HepG2 (cell line): ENCODE measurements around the gene R3HDM4. TPM values are rescaled to one million over a fixed set of nuclear protein-coding genes. Genes with fewer than 3 reads are reported as not detected.

Experiments used
- FOXC1 ChIP-seq: sonication (generic); formaldehyde crosslinking; IDR thresholded peaks from 2 replicates; pipeline ENCODE4 v1.8.0; 2022; ENCODE audit warnings: mild to moderate bottlenecking, missing genetic modification reagents, borderline replicate concordance
- HOXA3 ChIP-seq: sonication (generic); formaldehyde crosslinking; IDR thresholded peaks from 2 replicates; pipeline ENCODE4 v1.5.0; 2020; ENCODE audit warnings: missing genetic modification reagents
- HOXA9 ChIP-seq: sonication (generic); formaldehyde crosslinking; IDR thresholded peaks from 2 replicates; pipeline ENCODE4 v1.8.1; 2022; ENCODE audit warnings: missing genetic modification reagents, mild to moderate bottlenecking, moderate library complexity, borderline replicate concordance
- JDP2 ChIP-seq: sonication (generic); formaldehyde crosslinking; IDR thresholded peaks from 2 replicates; pipeline ENCODE4 v1.8.1; 2022; ENCODE audit warnings: missing genetic modification reagents, borderline replicate concordance
- KLF13 ChIP-seq: sonication (generic); formaldehyde crosslinking; IDR thresholded peaks from 2 replicates; pipeline ENCODE4 v1.4.0; 2020; ENCODE audit warnings: mild to moderate bottlenecking, missing genetic modification reagents
- MTA3 ChIP-seq: sonication (generic); formaldehyde crosslinking; IDR thresholded peaks from 2 replicates; pipeline ENCODE4 v1.4.0; 2020; ENCODE audit warnings: missing genetic modification reagents
- SMAD1 ChIP-seq: sonication (generic); formaldehyde crosslinking; IDR thresholded peaks from 2 replicates; pipeline ENCODE4 v1.4.0; 2020; ENCODE audit warnings: missing genetic modification reagents, low read depth, mild to moderate bottlenecking, borderline replicate concordance
- SP5 ChIP-seq: IDR thresholded peaks from 2 replicates; pipeline ENCODE4 v1.6.1; 2016; ENCODE audit warnings: low read depth, borderline replicate concordance
- SSRP1 ChIP-seq: IDR thresholded peaks from 2 replicates; pipeline ENCODE4 v1.6.1; 2016; ENCODE audit warnings: control low read depth
- TGIF2 ChIP-seq: IDR thresholded peaks from 2 replicates; pipeline ENCODE4 v1.6.1; 2016; ENCODE audit warnings: control low read depth, missing compliant biosample characterization
- ZFY ChIP-seq: sonication (generic); formaldehyde crosslinking; IDR thresholded peaks from 2 replicates; pipeline ENCODE4 v1.4.0; 2020; ENCODE audit warnings: missing genetic modification reagents
- ZGPAT ChIP-seq: IDR thresholded peaks from 2 replicates; pipeline ENCODE4 v1.6.1; 2016; ENCODE audit warnings: mild to moderate bottlenecking
- ZNF121 ChIP-seq: sonication (generic); formaldehyde crosslinking; IDR thresholded peaks from 2 replicates; pipeline ENCODE4 v1.5.0; 2020; ENCODE audit warnings: mild to moderate bottlenecking, missing genetic modification reagents
- ZNF234 ChIP-seq: sonication (generic); formaldehyde crosslinking; conservative IDR thresholded peaks from 2 replicates; pipeline ENCODE4 v1.5.1; 2020; ENCODE audit warnings: mild to moderate bottlenecking, missing genetic modification reagents
- ZNF343 ChIP-seq: sonication (generic); formaldehyde crosslinking; IDR thresholded peaks from 2 replicates; pipeline ENCODE4 v1.4.0; 2020; ENCODE audit warnings: mild to moderate bottlenecking, missing genetic modification reagents
- ZNF441 ChIP-seq: sonication (generic); formaldehyde crosslinking; IDR thresholded peaks from 2 replicates; pipeline ENCODE4 v1.7.0; 2021; ENCODE audit warnings: missing genetic modification reagents, borderline replicate concordance
- ZNF446 ChIP-seq: sonication (generic); formaldehyde crosslinking; IDR thresholded peaks from 2 replicates; pipeline ENCODE4 v1.5.0; 2020; ENCODE audit warnings: mild to moderate bottlenecking, missing genetic modification reagents
- ZNF460 ChIP-seq: sonication (generic); formaldehyde crosslinking; IDR thresholded peaks from 2 replicates; pipeline ENCODE4 v1.5.1; 2020; ENCODE audit warnings: missing genetic modification reagents, mild to moderate bottlenecking, borderline replicate concordance
- polyA plus RNA-seq, 8 experiments: library from polyadenylated mRNA; depleted of rRNA in 3 of 8; stranded (reverse) in 7 of 8; unstranded in 1 of 8; fragments of >200 nt; fragmentation: Illumina TruSeq in 4 of 8; extraction: Trizol in 4 of 8; gene quantifications; 2 replicates each; pipeline versions ENCODE4 v1.2.1 to v1.2.3, GENCODE V29; 2011 to 2016; ENCODE audit warnings: low read depth in 4 of 8, missing spikeins in 1 of 8, mixed read lengths in 1 of 8; ENCODE audit not compliant: insufficient read depth in 1 of 8
- total RNA-seq, 5 experiments: library from RNA; depleted of rRNA; stranded (reverse); fragments of >200 nt; fragmentation: Illumina TruSeq; extraction: Trizol; gene quantifications; 2 replicates each; pipeline ENCODE4 v1.2.3, GENCODE V29; 2016; ENCODE audit warnings: low read depth in 1 of 5
- TF ChIP-seq, protein P1 (sequence below): sonication (generic); formaldehyde crosslinking; IDR thresholded peaks from 2 replicates; pipeline ENCODE4 v1.4.0; 2020; ENCODE audit warnings: missing genetic modification reagents
- TF ChIP-seq, protein P2 (sequence below): sonication (generic); formaldehyde crosslinking; conservative IDR thresholded peaks from 2 replicates; pipeline ENCODE4 v1.5.0; 2020; ENCODE audit warnings: missing genetic modification reagents
- TF ChIP-seq, protein P3 (sequence below): sonication (generic); formaldehyde crosslinking; conservative IDR thresholded peaks from 2 replicates; pipeline ENCODE4 v1.4.0; 2020; ENCODE audit warnings: mild to moderate bottlenecking, missing genetic modification reagents, moderate library complexity
- TF ChIP-seq, protein P4 (sequence below): sonication (generic); formaldehyde crosslinking; IDR thresholded peaks from 2 replicates; pipeline ENCODE4 v1.8.1; 2022; ENCODE audit warnings: mild to moderate bottlenecking, missing genetic modification reagents

The R3HDM4 gene
- total and polyA plus RNA-seq, 2 of the 13 experiments (the other 11 are each of a cell fraction or from before 2014, with no cell fraction given), result 26.2 to 26.9 TPM

- TF ChIP-seq, protein P1, sequence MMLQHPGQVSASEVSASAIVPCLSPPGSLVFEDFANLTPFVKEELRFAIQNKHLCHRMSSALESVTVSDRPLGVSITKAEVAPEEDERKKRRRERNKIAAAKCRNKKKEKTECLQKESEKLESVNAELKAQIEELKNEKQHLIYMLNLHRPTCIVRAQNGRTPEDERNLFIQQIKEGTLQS (CRISPR knock-in tag), result peak; percentile 29; the same call in 1 of the 2 replicates
- TF ChIP-seq ZFY (CRISPR knock-in tag) (peak; percentile 96), ZNF234 (CRISPR knock-in tag) (no peak), ZNF460 (CRISPR knock-in tag) (no peak), FOXC1 (CRISPR knock-in tag) (peak; percentile 55; the same call in 1 of the 2 replicates), HOXA3 (CRISPR knock-in tag) (peak; percentile 73), TGIF2 (CRISPR knock-in tag) (peak; percentile 50; the same call in 1 of the 2 replicates), ZNF121 (CRISPR knock-in tag) (peak; percentile 52), SP5 (CRISPR knock-in tag) (0 out of 2 replicates have a peak, but pooled peaks have one; percentile 18), SSRP1 (CRISPR knock-in tag) (peak; percentile 92; the same call in 1 of the 2 replicates), HOXA9 (CRISPR knock-in tag) (0 out of 2 replicates have a peak, but pooled peaks have one; percentile 74), ZGPAT (CRISPR knock-in tag) (peak; percentile 74), KLF13 (CRISPR knock-in tag) (no peak), ZNF446 (CRISPR knock-in tag) (no peak), SMAD1 (CRISPR knock-in tag) (peak; percentile 79; the same call in 1 of the 2 replicates), MTA3 (CRISPR knock-in tag) (no peak), ZNF343 (CRISPR knock-in tag) (no peak), JDP2 (CRISPR knock-in tag) (no peak), ZNF441 (CRISPR knock-in tag) (no peak)
- TF ChIP-seq, protein P2, sequence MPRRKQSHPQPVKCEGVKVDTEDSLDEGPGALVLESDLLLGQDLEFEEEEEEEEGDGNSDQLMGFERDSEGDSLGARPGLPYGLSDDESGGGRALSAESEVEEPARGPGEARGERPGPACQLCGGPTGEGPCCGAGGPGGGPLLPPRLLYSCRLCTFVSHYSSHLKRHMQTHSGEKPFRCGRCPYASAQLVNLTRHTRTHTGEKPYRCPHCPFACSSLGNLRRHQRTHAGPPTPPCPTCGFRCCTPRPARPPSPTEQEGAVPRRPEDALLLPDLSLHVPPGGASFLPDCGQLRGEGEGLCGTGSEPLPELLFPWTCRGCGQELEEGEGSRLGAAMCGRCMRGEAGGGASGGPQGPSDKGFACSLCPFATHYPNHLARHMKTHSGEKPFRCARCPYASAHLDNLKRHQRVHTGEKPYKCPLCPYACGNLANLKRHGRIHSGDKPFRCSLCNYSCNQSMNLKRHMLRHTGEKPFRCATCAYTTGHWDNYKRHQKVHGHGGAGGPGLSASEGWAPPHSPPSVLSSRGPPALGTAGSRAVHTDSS (CRISPR knock-in tag), result no peak
- TF ChIP-seq, protein P3, sequence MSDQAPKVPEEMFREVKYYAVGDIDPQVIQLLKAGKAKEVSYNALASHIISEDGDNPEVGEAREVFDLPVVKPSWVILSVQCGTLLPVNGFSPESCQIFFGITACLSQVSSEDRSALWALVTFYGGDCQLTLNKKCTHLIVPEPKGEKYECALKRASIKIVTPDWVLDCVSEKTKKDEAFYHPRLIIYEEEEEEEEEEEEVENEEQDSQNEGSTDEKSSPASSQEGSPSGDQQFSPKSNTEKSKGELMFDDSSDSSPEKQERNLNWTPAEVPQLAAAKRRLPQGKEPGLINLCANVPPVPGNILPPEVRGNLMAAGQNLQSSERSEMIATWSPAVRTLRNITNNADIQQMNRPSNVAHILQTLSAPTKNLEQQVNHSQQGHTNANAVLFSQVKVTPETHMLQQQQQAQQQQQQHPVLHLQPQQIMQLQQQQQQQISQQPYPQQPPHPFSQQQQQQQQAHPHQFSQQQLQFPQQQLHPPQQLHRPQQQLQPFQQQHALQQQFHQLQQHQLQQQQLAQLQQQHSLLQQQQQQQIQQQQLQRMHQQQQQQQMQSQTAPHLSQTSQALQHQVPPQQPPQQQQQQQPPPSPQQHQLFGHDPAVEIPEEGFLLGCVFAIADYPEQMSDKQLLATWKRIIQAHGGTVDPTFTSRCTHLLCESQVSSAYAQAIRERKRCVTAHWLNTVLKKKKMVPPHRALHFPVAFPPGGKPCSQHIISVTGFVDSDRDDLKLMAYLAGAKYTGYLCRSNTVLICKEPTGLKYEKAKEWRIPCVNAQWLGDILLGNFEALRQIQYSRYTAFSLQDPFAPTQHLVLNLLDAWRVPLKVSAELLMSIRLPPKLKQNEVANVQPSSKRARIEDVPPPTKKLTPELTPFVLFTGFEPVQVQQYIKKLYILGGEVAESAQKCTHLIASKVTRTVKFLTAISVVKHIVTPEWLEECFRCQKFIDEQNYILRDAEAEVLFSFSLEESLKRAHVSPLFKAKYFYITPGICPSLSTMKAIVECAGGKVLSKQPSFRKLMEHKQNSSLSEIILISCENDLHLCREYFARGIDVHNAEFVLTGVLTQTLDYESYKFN (CRISPR knock-in tag), result 0 out of 2 replicates have a peak, but pooled peaks have one; percentile 19
- TF ChIP-seq, protein P4, sequence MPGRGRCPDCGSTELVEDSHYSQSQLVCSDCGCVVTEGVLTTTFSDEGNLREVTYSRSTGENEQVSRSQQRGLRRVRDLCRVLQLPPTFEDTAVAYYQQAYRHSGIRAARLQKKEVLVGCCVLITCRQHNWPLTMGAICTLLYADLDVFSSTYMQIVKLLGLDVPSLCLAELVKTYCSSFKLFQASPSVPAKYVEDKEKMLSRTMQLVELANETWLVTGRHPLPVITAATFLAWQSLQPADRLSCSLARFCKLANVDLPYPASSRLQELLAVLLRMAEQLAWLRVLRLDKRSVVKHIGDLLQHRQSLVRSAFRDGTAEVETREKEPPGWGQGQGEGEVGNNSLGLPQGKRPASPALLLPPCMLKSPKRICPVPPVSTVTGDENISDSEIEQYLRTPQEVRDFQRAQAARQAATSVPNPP (CRISPR knock-in tag), result peak; percentile 100
Measured at GRCh38 chr19:892894-893689, 19.9 kb downstream of the R3HDM4 start, which contains the start of the genes MED16 and RNU6-9 (continued).
